HL-60 (cell line): ENCODE data around the gene DLL1.

Experiments used
- DNase-seq, 2 experiments: peaks; one replicate each; pipeline ENCODE4 v3.0.0-alpha.2; 2010 to 2020; ENCODE audit warnings: low read depth in 1 of 2, low spot score in 1 of 2
- H3K27ac ChIP-seq: fragments of 250-450 bp; sonication (Bioruptor Pico); replicated peaks from 2 replicates; pipeline ENCODE4 v1.5.1; 2020; ENCODE audit warnings: mild to moderate bottlenecking, moderate library complexity
- H3K27me3 ChIP-seq: fragments of 250-450 bp; sonication (Bioruptor Pico); 2 replicates; pipeline ENCODE4 v1.5.1; 2021; ENCODE audit warnings: mild to moderate bottlenecking, moderate library complexity; ENCODE audit not compliant: insufficient read depth, poor library complexity, severe bottlenecking
- H3K4me3 ChIP-seq: replicated peaks from 2 replicates; pipeline ENCODE4 v1.5.1; 2011; ENCODE audit warnings: mild to moderate bottlenecking, control low read depth, low read length; ENCODE audit not compliant: insufficient read depth
- CTCF ChIP-seq: IDR thresholded peaks from one replicate; pipeline ENCODE4 v1.5.1; 2011; ENCODE audit warnings: low read length, control low read depth, inconsistent platforms; ENCODE audit not compliant: insufficient read depth
- GABPA ChIP-seq: IDR thresholded peaks from 2 replicates; pipeline ENCODE4 v1.6.1; 2012; ENCODE audit warnings: low read depth
- POLR2AphosphoS5 ChIP-seq: IDR thresholded peaks from 2 replicates; pipeline ENCODE4 v1.6.1; 2012; ENCODE audit warnings: low read depth
- SPI1 ChIP-seq: IDR thresholded peaks from 2 replicates; pipeline ENCODE4 v1.6.1; 2012; ENCODE audit warnings: low read depth, mild to moderate bottlenecking, borderline replicate concordance
- TF ChIP-seq, protein P1 (sequence below): IDR thresholded peaks from 2 replicates; pipeline ENCODE4 v1.6.1; 2012; ENCODE audit warnings: low read depth; ENCODE audit not compliant: insufficient replicate concordance

The DLL1 gene

GRCh38 chr6:170292111-170292406, 1.2 kb upstream of the DLL1 start:
- H3K4me3 ChIP-seq, result no peak overlapping the region
- no peak overlapping the region for H3K27ac ChIP-seq
- DNase-seq, result no peak
- peaks cover 86% of the 10 kb centered on the region for H3K27me3 ChIP-seq
- TF ChIP-seq CTCF (no peak), GABPA (no peak), POLR2AphosphoS5 (no peak), SPI1 (no peak)
- TF ChIP-seq, protein P1, sequence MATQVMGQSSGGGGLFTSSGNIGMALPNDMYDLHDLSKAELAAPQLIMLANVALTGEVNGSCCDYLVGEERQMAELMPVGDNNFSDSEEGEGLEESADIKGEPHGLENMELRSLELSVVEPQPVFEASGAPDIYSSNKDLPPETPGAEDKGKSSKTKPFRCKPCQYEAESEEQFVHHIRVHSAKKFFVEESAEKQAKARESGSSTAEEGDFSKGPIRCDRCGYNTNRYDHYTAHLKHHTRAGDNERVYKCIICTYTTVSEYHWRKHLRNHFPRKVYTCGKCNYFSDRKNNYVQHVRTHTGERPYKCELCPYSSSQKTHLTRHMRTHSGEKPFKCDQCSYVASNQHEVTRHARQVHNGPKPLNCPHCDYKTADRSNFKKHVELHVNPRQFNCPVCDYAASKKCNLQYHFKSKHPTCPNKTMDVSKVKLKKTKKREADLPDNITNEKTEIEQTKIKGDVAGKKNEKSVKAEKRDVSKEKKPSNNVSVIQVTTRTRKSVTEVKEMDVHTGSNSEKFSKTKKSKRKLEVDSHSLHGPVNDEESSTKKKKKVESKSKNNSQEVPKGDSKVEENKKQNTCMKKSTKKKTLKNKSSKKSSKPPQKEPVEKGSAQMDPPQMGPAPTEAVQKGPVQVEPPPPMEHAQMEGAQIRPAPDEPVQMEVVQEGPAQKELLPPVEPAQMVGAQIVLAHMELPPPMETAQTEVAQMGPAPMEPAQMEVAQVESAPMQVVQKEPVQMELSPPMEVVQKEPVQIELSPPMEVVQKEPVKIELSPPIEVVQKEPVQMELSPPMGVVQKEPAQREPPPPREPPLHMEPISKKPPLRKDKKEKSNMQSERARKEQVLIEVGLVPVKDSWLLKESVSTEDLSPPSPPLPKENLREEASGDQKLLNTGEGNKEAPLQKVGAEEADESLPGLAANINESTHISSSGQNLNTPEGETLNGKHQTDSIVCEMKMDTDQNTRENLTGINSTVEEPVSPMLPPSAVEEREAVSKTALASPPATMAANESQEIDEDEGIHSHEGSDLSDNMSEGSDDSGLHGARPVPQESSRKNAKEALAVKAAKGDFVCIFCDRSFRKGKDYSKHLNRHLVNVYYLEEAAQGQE, result no peak

GRCh38 chr6:170291271-170292110, 613 bp upstream of the DLL1 start:
- H3K4me3 ChIP-seq, result no peak overlapping the region
- no peak for TF ChIP-seq SPI1
- no peak for TF ChIP-seq POLR2AphosphoS5
- TF ChIP-seq CTCF, result no peak
- TF ChIP-seq, protein P1, result no peak
- no peak for TF ChIP-seq GABPA
- no peak overlapping the region for H3K27ac ChIP-seq
- H3K27me3 ChIP-seq, result peaks cover 86% of the 10 kb centered on the region
- DNase-seq, result no peak

GRCh38 chr6:170289951-170290295, 955 bp downstream of the DLL1 start:
- Histone ChIP-seq H3K4me3 (peak overlapping the region; percentile 37), H3K27ac (no peak overlapping the region), H3K27me3 (peaks cover 84% of the 10 kb centered on the region)
- no peak for DNase-seq
- TF ChIP-seq SPI1 (no peak), CTCF (no peak), POLR2AphosphoS5 (no peak), GABPA (no peak)
- TF ChIP-seq, protein P1, result no peak
